ENCODE measurements around the gene ITGBL1. TPM values are rescaled to one million over a fixed set of nuclear protein-coding genes. Genes with fewer than 3 reads are reported as not detected.

The ITGBL1 gene
- total and polyA plus RNA-seq, 2 donors (not counting 3 experiments of a cell fraction or from before 2014, with no cell fraction given), result 4.6 to 8.8 TPM

DNA sequence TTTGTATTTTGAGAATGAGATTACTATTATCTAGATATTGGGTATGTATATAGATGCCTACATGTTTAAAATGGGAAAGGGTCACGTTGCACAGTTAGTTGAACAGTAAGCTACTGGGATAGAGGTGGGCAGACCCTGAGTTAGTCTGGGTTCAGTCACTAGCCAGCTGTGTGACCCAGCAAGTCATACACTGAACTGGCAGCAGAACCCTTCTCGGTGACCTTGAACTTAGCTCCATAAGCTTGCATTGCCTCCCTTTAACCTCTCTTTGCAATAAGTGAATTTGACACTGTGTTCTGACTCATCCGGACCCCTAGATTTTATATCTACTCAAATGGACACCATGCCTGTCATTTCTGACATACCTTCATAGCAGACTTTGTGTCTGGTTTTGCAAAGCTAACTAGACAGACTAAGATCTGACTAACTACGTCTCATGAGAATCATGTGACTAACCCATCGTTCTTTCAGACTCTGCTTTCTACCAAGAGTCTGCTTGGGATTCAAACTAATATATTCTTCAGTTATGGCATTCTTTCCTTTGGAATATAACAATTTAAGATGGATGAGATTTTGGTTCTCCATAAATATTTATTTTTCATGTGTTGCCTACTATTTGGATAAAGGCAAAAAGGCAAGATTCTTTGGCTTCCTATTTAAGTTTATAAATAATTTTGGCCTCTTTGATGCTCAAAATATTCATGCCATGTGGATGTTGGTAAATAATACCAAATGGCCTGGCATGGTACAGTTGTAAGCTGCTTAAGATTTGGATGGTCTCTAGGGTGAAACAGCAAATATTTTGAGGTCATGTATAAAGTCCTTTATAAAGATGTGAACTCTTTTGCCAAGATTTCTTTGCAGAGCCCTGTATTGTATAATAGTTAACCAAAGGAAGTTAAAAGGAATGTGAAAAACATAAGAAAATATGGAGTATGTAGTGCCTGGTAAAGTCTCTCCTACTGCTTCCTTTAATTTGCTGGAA lies 159.3 kb downstream of the ITGBL1 start:
- no peak for FAIRE-seq
- Histone ChIP-seq H3K4me3 (replicated peaks in 1 of 3; ENCODE audit: insufficient read depth in 1 of 3, low read depth in 1 of 3, low read length in 3 of 3) (no peak overlapping the region), H3K9ac (replicated peaks; ENCODE audit: extremely low read depth, insufficient read depth, low read length) (no peak overlapping the region), H3K79me2 (ENCODE audit: control insufficient read depth, insufficient read depth, low read length) (no peaks in the 10 kb centered on the region), H3K9me1 (replicated peaks; ENCODE audit: control insufficient read depth, extremely low read depth, insufficient read depth, low read length) (no peaks in the 10 kb centered on the region), H3K4me2 (ENCODE audit: insufficient read depth, low read length) (no peak overlapping the region), H3K9me3 (replicated peaks; ENCODE audit: control insufficient read depth, insufficient read depth, low read length) (no peaks in the 10 kb centered on the region), H3K36me3 (ENCODE audit: control insufficient read depth in 2 of 2, extremely low read depth in 1 of 2, insufficient read depth in 2 of 2, low read length in 2 of 2) (no peaks in the 10 kb centered on the region), H2AFZ (ENCODE audit: low read depth, low read length) (no peak overlapping the region), H4K20me1 (replicated peaks; ENCODE audit: control insufficient read depth, extremely low read depth, insufficient read depth, low read length) (no peaks in the 10 kb centered on the region), H3K4me1 (ENCODE audit: control insufficient read depth, extremely low read depth, insufficient read depth, low read length) (no peaks in the 10 kb centered on the region), H3K27me3 (ENCODE audit: control insufficient read depth in 2 of 2, insufficient read depth in 2 of 2, low read length in 2 of 2) (no peaks in the 10 kb centered on the region), H3K27ac (ENCODE audit: insufficient read depth, low read depth, low read length) (no peak overlapping the region)
- BruUV-seq (replicated peaks), result no TSS peak
- intact Hi-C loops (cut with micrococcal nuclease), result no loop called here
- ChIA-PET CTCF (no interaction called here), POLR2A (no interaction called here)
- dilution Hi-C loops (cut with MboI; ENCODE audit: extremely low pct_ligation_motif_present, low sequenced_read_pairs), result no loop called here
- TF ChIP-seq JUN (IDR thresholded peaks at IDR 0.05; ENCODE audit: borderline replicate concordance, insufficient read depth, insufficient read length, low read depth) (no peak), POLR2A (IDR thresholded peaks at IDR 0.05; ENCODE audit: low read depth, low read length) (no peak), MYC (IDR thresholded peaks at IDR 0.05; ENCODE audit: low read depth, low read length) (no peak), GATA2 (IDR thresholded peaks at IDR 0.05; ENCODE audit: insufficient read depth, insufficient read length, low read depth, low read length) (no peak), POLR2AphosphoS5 (IDR thresholded peaks at IDR 0.05; ENCODE audit: insufficient read depth, low read depth, low read length) (no peak), FOS (IDR thresholded peaks at IDR 0.05; ENCODE audit: borderline replicate concordance, insufficient read depth, low read length) (no peak), EZH2 (IDR thresholded peaks at IDR 0.05; ENCODE audit: borderline replicate concordance, low read depth, low read length, severe bottlenecking) (no peak)
- TF ChIP-seq, protein P1, sequence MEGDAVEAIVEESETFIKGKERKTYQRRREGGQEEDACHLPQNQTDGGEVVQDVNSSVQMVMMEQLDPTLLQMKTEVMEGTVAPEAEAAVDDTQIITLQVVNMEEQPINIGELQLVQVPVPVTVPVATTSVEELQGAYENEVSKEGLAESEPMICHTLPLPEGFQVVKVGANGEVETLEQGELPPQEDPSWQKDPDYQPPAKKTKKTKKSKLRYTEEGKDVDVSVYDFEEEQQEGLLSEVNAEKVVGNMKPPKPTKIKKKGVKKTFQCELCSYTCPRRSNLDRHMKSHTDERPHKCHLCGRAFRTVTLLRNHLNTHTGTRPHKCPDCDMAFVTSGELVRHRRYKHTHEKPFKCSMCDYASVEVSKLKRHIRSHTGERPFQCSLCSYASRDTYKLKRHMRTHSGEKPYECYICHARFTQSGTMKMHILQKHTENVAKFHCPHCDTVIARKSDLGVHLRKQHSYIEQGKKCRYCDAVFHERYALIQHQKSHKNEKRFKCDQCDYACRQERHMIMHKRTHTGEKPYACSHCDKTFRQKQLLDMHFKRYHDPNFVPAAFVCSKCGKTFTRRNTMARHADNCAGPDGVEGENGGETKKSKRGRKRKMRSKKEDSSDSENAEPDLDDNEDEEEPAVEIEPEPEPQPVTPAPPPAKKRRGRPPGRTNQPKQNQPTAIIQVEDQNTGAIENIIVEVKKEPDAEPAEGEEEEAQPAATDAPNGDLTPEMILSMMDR (IDR thresholded peaks at IDR 0.05; ENCODE audit: extremely low read depth in 1 of 2, insufficient read depth in 1 of 2, low read depth in 1 of 2, low read length in 2 of 2), result no peak
- TF ChIP-seq, protein P2, sequence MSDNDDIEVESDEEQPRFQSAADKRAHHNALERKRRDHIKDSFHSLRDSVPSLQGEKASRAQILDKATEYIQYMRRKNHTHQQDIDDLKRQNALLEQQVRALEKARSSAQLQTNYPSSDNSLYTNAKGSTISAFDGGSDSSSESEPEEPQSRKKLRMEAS (IDR thresholded peaks at IDR 0.05; ENCODE audit: insufficient read depth, insufficient read length), result no peak
- DNase-seq (ENCODE audit: low read depth, low spot score), result no peak

Measured in endothelial cell of umbilical vein (primary cell).